EL (cell line): ENCODE measurements around the gene RAC3.
A peak's percentile ranks its signal among the peaks of the same experiment; 100 is the strongest.
"Not testable (repeated sequence)": the region's sequence is repeated elsewhere in the genome, so short reads cannot be mapped to it uniquely, and the experiment has no call there.

ENCODE experiments used
- DNase-seq: peaks from one replicate; pipeline ENCODE4 v3.0.0-alpha.2; 2016

Gene RAC3

GRCh38 chr17:82025401-82026107 is 5.9 kb upstream of the RAC3 start:
- DNase-seq: no peak

- no peak for DNase-seq
Measured at GRCh38 chr17:82028246-82028645, 3.2 kb upstream of the RAC3 start.

GRCh38 chr17:82028966-82029365 is 2.5 kb upstream of the RAC3 start:
- no peak for DNase-seq

- DNase-seq: no peak
Measured at GRCh38 chr17:82029391-82029790, 2.1 kb upstream of the RAC3 start.

- no peak for DNase-seq
Measured at GRCh38 chr17:82029990-82030469, 1.4 kb upstream of the RAC3 start.

GRCh38 chr17:82030470-82031302 is 792 bp upstream of the RAC3 start:
- DNase-seq: peak; percentile 82

- no peak for DNase-seq
Measured at GRCh38 chr17:82031885-82032627, 578 bp downstream of the RAC3 start.

GRCh38 chr17:82033359-82034085 is 2.0 kb downstream of the RAC3 start:
- no peak for DNase-seq

GRCh38 chr17:82034371-82035011 is 3.0 kb downstream of the RAC3 start:
- no peak for DNase-seq

- DNase-seq: no peak
Measured at GRCh38 chr17:82035488-82035887, 4.0 kb downstream of the RAC3 start.

GRCh38 chr17:82035956-82036633 is 4.6 kb downstream of the RAC3 start:
- DNase-seq: no peak

- DNase-seq: no peak
Measured at GRCh38 chr17:82036634-82037091, 5.2 kb downstream of the RAC3 start.

GRCh38 chr17:82037092-82037888 is 5.8 kb downstream of the RAC3 start, which contains the start of gene DCXR:
TSS of gene DCXR (minus strand) at chr17:82037697. CDS start at chr17:82037682, 15 bp downstream.
- peak; percentile 97 for DNase-seq

GRCh38 chr17:82037889-82038195 is 6.4 kb downstream of the RAC3 start:
- DNase-seq: no peak

GRCh38 chr17:82038796-82039409 is 7.4 kb downstream of the RAC3 start:
- DNase-seq: not testable (repeated sequence)

- DNase-seq: no peak
Measured at GRCh38 chr17:82039695-82040299, 8.3 kb downstream of the RAC3 start.

- DNase-seq: peak; percentile 37
Measured at GRCh38 chr17:82041144-82041814, 9.8 kb downstream of the RAC3 start.

GRCh38 chr17:82042649-82043048 is 11.2 kb downstream of the RAC3 start:
- DNase-seq: no peak

- no peak for DNase-seq
Measured at GRCh38 chr17:82043507-82043906, 12.0 kb downstream of the RAC3 start.
